Upper lobe of right lung (tissue), 1 donor: ENCODE results near the gene FAM171A1. TPM values are rescaled to one million over a fixed set of nuclear protein-coding genes. Genes with fewer than 3 reads are reported as not detected.

Source experiments
- ATAC-seq: fragments of 200-7000 bp; cut with Tn5 transposase; one replicate; pipeline ENCODE4 v1.9.1; 2020; ENCODE audit warnings: mild to moderate bottlenecking, moderate library complexity
- DNase-seq: peaks from one replicate; pipeline ENCODE4 v3.0.0-alpha.2; 2020
- H3K27ac ChIP-seq: fragments of 200-600 bp; one replicate; pipeline ENCODE4 v1.8.0; 2022
- H3K27me3 ChIP-seq: fragments of 200-600 bp; one replicate; pipeline ENCODE4 v1.8.0; 2022; ENCODE audit warnings: mild to moderate bottlenecking
- H3K36me3 ChIP-seq: fragments of 200-600 bp; one replicate; pipeline ENCODE4 v1.8.0; 2022
- H3K4me1 ChIP-seq: fragments of 200-600 bp; one replicate; pipeline ENCODE4 v1.8.0; 2022
- H3K4me3 ChIP-seq: fragments of 200-600 bp; one replicate; pipeline ENCODE4 v1.8.0; 2022; ENCODE audit warnings: mild to moderate bottlenecking
- H3K9me3 ChIP-seq: fragments of 200-600 bp; one replicate; pipeline ENCODE4 v1.8.0; 2022
- intact Hi-C: fragments of 100-400 bp; cut with DNase I; formaldehyde crosslinking; loops from one replicate; pipeline ENCODE4 v1.11.0; 2022
- total RNA-seq: library from RNA; stranded (reverse); fragmentation: NEBNext Ultra II Directional; extraction: Animal tissue kit (Norgen Biotek cat#: 25700); gene quantifications from one replicate; pipeline ENCODE4 v1.2.1, GENCODE V29; 2021
- TF ChIP-seq, protein P1 (sequence below): fragments of 200-600 bp; IDR thresholded peaks from one replicate; pipeline ENCODE4 v1.8.0; 2022; ENCODE audit warnings: antibody characterized with exemption
- donor health status: DM: no; HTN: yes; CAD: no; lungs with severe emphysema.

FAM171A1 gene
- total RNA-seq, 1 donor from 2014 or later: 17.3 TPM

DNA sequence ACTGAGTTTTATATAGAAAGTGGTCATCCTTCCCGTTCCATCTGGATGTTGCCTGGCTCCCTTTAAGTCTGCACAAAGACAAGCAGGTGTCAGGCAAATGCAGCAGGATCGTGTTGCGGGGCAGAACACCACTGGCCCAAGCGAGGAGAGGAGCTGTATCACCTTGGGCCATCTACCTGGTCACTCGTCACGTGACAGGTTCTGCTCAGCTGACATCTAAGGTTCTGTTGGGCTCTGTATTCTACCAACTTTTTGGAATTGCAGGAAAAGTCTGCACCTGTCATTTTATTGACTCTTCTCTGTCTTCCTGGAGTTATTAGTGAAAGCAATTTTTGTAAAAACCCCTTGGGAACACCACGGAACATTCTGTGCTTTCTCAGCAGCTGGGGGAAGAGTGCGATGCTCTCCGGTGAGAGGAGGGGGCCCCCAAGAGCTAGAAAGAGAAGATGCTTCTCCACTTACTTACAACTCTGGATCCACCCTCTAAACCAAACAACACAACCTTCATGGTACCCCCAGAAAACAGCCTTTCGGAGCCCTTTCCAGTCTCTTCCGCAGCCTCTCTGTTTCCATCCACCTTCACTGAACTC, 119.2 kb downstream of the FAM171A1 start:
- no peak for DNase-seq

DNA sequence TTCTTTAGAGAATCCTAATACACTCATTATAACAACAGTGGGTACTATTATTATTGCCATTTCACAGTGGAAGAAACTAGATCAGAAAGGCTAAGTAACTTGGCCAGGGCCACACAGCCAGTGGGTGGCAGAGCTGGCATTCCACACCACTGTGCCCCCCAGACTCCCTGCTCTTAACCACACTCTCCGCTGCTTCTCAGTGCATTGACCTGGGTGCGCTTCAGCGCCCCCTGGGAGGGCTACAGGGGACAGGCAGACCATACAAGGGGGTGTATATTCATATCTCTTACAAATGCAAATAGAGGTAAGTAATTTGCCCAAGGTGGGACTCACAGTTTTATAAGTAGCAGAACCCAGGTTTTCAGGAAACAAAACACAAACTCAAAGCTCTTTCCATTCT, 125.6 kb downstream of the FAM171A1 start:
- H3K9me3 ChIP-seq: no peaks in the 10 kb centered on the region
- DNase-seq: no peak
- no peaks in the 10 kb centered on the region for H3K36me3 ChIP-seq
- TF ChIP-seq, protein P1, sequence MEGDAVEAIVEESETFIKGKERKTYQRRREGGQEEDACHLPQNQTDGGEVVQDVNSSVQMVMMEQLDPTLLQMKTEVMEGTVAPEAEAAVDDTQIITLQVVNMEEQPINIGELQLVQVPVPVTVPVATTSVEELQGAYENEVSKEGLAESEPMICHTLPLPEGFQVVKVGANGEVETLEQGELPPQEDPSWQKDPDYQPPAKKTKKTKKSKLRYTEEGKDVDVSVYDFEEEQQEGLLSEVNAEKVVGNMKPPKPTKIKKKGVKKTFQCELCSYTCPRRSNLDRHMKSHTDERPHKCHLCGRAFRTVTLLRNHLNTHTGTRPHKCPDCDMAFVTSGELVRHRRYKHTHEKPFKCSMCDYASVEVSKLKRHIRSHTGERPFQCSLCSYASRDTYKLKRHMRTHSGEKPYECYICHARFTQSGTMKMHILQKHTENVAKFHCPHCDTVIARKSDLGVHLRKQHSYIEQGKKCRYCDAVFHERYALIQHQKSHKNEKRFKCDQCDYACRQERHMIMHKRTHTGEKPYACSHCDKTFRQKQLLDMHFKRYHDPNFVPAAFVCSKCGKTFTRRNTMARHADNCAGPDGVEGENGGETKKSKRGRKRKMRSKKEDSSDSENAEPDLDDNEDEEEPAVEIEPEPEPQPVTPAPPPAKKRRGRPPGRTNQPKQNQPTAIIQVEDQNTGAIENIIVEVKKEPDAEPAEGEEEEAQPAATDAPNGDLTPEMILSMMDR: peak; percentile 23
- no peaks in the 10 kb centered on the region for H3K4me1 ChIP-seq
- H3K27me3 ChIP-seq: no peaks in the 10 kb centered on the region
- intact Hi-C loops: no loop called here
- no peak overlapping the region for H3K27ac ChIP-seq
- no peak overlapping the region for H3K4me3 ChIP-seq
- ATAC-seq: peak; percentile 51

More for the DNA sequence above, 119.2 kb downstream of the FAM171A1 start:
- H3K27ac ChIP-seq: no peak overlapping the region
- H3K9me3 ChIP-seq: no peaks in the 10 kb centered on the region
- ATAC-seq: no peak
- TF ChIP-seq, protein P1: no peak
- no peaks in the 10 kb centered on the region for H3K36me3 ChIP-seq
- intact Hi-C loops: no loop called here
- H3K4me3 ChIP-seq: no peak overlapping the region
- no peaks in the 10 kb centered on the region for H3K27me3 ChIP-seq
- no peaks in the 10 kb centered on the region for H3K4me1 ChIP-seq

DNA sequence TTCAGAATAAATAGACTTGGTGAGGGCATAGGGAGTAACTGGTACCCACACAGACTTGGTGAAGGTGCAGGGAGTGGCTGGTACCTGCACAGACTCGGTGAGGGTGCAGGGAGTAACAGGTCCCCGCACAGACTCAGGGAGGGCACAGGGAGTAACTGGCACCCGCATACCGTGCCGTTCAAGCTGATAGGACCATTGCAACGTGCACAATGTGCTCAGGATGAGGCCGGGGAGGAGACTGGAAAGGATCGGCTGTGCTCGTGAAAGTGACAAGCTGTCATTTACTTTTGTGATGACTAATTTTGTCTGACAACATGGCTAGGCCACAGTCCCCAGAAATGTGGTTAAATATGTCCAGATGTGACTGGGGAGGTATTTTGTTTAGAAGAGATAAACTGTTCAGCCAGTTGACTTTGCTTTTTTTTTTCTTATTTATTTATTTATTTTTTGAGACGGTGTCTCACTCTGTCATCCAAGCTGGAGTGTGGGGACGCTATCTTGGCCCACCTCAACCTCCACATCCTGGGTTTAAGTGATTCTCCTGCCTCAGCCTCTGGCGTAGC, 126.4 kb downstream of the FAM171A1 start:
- H3K4me3 ChIP-seq: no peak overlapping the region
- H3K36me3 ChIP-seq: no peaks in the 10 kb centered on the region
- no peaks in the 10 kb centered on the region for H3K4me1 ChIP-seq
- H3K27ac ChIP-seq: no peak overlapping the region
- H3K9me3 ChIP-seq: no peaks in the 10 kb centered on the region
- intact Hi-C loops: no loop called here
- H3K27me3 ChIP-seq: no peaks in the 10 kb centered on the region
- TF ChIP-seq, protein P1: no peak
- ATAC-seq (no peak), DNase-seq (no peak)

DNA sequence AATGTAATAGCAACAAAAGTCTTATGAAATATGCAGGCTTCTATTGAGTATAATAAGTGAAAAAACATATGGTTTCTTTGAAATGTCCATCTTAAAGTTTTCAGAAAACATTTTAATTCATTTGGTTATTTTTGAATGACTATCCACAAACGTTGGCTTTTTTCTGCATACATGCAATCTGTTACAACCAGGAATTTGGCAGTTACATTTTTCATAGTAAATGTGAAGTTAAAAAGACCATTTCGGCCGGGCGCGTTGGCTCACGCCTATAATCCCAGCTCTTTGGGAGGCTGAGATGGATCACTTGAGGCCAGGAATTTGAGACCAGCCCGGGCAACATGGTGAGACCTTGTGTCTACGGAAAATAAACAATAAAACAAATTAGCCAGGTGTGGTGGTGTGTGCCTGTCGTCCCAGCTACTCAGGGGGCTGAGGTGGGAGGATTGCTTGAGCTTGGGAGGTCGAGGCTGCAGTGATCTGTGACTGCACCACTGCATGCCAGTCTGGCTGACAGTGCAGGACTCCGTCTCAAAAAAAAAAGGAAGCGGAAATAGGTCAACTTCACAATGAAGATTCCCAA, 128.7 kb downstream of the FAM171A1 start:
- Histone ChIP-seq H3K4me3 (no peak overlapping the region), H3K27me3 (no peaks in the 10 kb centered on the region), H3K9me3 (no peaks in the 10 kb centered on the region), H3K36me3 (no peaks in the 10 kb centered on the region), H3K27ac (no peak overlapping the region), H3K4me1 (no peaks in the 10 kb centered on the region)
- DNase-seq (no peak), ATAC-seq (no peak)
- TF ChIP-seq, protein P1: no peak
- intact Hi-C loops: no loop called here

DNA sequence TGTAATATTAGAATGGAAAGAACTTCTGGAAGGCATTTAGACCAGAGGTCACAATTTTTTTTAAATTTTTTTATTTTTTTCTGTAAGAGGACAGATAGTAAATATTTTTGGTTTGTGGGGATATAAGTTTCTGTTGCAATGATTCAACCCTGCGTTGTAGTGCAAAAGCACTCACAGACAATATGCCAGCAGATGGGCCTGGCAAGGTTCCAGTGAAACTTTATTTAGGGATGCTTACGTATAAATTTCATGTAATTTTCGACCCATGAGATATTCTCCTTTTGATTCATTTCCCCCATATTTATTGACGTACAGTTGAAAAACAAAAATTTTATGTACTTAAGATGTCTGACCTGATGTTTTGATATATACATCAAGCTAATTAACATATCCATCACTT, 129.8 kb downstream of the FAM171A1 start:
- H3K27ac ChIP-seq: no peak overlapping the region
- no peaks in the 10 kb centered on the region for H3K27me3 ChIP-seq
- no peaks in the 10 kb centered on the region for H3K9me3 ChIP-seq
- no peaks in the 10 kb centered on the region for H3K4me1 ChIP-seq
- no peak overlapping the region for H3K4me3 ChIP-seq
- ATAC-seq (no peak), DNase-seq (no peak)
- intact Hi-C loops: no loop called here
- TF ChIP-seq, protein P1: no peak
- H3K36me3 ChIP-seq: no peaks in the 10 kb centered on the region
